AG08396 (cell line): ENCODE data around the gene SSX2IP.
"Not testable (repeated sequence)": the region's sequence is repeated elsewhere in the genome, so short reads cannot be mapped to it uniquely, and the experiment has no call there.

ENCODE experiments used
- DNase-seq: peaks from one replicate; pipeline ENCODE4 v3.0.0; 2012; ENCODE audit warnings: low spot score, mixed read lengths

Gene SSX2IP

DNA sequence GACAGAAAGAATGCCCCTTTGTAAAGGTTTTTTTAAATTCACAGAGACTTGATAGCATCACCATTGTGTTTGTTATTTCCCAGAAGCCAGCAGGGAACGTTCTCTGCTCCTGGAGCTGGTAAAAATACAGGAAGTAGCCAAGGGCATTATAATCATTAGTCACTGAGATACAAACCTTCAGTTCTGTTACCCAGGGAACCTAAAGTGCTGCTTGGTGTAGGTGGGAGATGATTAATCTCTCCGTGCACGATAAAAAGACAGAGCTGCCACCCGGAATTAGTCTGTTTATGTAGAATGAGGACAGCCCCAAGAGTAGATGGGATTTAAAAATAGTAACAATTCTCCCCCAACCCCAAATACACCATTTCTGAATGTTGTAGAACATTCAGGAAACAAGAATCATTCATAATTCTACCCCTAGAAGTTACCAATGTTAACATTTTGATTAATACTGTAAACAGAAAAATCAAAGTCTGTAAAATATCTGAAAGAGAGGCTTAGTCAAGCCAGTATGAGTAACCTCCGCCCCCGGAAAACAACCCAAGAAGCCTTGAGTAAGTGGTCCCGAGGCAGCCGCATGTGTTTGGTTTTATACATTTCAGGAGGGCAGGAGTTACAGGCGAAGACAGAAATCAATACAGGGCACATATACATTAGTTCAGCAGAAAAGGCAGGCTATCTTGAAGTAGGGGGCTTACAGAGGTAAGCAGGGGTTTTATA is 70.7 kb downstream of the SSX2IP start:
- DNase-seq: peak; percentile 78

DNA sequence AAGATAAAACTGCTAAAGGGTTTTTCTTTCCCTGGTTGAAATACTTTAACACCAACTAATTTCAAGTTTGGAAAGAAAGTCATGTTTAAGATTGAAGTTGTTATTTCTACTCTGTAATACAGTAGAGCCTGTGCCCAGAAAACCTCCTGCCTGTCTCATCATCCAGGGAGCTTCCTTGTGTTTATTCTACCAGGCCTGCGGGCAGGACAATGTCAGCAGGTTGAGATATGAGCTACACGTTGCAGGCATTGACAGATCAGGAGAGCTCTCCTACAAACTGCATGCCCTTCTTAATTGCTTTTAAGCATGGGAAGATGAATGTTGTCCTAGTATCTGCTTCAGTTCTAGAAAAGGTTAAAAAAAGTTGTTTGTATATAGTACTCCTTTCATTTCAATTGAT is 72.9 kb downstream of the SSX2IP start:
- no peak for DNase-seq

DNA sequence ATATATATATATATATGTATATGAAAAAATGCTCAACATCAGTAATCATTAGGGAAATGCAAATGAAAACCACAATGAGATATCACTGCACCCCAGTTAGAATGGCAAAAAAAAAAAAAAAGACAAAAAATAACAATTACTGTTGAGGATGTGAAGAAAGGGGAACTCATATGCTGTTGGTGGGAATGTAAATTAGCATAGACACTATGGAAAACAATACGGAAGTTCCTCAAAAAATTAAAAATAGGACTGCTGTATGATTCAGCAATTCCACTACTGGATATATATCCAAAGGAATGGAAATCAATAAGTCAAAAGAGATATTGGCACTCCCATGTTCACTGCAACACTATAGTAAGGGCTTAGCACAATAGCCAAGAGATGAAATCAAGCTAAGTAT is 74.5 kb downstream of the SSX2IP start:
- DNase-seq: no peak

DNA sequence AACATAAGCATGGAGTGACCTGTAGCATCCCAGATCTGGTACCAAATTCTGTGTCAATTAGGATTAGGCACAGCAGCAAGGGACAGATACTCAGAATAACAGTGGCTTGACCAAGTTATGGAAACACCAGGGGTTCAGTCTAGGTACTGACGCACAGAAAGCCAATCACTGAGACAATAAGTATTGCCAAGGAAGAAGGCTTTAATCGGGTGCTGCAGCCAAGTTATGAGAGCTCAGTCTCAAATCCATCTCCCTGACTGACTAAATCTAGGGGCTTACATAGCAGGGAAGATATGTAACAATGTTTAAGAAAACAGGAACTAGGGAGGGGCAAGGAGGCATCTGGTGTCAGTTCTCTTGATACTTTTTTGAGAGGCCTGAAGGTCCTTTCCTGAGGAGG is 76.4 kb downstream of the SSX2IP start:
- no peak for DNase-seq

DNA sequence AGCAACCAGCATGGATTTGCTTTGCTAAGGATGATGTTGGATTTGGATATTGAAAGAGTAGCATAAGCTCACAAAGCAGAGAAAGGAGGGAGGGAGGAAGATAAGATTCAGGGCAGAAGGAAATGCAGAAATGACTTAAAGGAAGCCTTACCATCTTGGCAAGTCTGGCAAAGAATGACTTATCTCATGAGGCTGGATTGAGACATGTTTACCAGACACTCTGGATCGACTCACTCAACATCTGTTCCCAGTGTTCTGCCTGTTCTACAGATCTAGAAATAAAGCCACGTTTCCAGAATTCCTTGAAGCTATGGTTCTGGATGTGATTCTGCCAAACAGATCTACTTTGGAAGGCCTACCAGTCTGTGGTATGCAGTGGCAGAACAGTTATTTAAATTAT is 77.2 kb downstream of the SSX2IP start:
- DNase-seq: no peak

DNA sequence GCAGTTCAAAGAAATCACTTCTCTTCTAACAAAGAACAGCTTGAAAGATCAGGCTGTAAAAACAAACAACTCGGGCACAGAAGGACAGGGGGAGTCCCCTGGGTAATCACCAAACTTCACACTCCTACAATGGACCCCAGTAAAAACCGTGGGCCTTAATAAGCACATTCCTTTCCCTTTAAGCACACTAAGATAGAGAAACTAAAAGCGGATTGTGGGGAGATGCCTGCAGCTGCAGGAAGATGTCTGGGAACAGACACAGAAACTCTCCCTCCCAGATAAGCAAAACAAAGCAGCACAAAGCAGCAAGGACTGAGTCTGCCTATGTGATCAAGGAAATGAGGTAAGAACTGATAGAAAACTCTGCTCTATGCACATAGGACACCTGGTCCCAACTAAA is 78.5 kb downstream of the SSX2IP start:
- no peak for DNase-seq

DNA sequence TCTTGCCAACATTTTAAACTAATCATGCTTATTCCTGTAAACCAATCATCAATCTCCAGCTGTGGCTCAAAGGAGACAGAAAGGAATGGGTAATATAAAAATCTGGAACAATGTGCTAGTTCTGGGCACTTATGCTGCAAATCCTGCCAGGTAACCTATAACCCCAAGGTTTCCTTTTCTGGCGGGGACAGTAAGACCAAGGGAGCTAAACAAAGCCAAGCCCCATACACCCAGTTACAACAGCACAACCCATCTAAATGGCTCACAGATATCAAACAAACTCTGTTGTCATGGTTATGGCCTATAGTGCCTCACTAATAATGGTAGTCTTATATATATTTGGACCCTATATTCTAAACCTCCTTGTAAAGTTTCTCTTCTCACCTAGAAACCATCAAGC is 79.2 kb downstream of the SSX2IP start:
- DNase-seq: no peak

DNA sequence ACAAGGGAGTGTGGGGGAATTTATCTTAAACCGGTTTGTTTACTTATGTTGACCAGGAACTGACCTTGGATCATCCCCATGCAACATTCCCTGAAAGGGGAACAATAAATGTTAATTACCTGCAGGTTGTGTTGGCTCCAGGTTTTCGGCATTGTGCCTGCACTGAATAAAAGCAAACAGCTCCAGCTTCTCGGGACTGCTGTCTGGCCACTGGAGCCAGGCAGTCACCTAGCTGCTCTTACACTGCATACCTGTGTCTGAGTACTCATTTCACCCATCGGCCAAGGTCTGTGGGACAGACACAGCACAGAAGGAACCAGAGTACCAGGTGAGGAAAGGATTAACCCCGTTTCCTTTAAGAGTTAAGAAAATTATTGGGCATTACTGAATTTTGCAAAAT is 83.3 kb downstream of the SSX2IP start:
- DNase-seq: no peak

DNA sequence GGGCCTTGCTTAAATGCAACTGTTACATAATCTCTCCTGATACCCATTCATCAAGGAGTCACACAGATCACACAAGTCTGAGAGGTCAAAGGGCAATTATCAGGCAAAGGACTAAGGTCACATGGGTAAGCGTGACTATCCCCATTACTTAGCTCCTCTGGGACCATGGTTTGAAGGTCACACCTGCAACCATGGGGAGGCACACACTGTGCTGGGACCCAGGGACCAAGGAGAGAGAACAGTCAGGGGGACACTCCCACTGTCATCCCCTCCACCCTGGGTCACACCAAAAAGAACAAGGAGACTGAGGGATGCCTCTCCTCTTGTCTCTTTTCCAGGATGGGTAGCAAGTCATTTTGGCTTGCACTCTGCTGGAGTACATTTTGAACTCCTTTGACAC is 85.1 kb downstream of the SSX2IP start:
- no peak for DNase-seq

DNA sequence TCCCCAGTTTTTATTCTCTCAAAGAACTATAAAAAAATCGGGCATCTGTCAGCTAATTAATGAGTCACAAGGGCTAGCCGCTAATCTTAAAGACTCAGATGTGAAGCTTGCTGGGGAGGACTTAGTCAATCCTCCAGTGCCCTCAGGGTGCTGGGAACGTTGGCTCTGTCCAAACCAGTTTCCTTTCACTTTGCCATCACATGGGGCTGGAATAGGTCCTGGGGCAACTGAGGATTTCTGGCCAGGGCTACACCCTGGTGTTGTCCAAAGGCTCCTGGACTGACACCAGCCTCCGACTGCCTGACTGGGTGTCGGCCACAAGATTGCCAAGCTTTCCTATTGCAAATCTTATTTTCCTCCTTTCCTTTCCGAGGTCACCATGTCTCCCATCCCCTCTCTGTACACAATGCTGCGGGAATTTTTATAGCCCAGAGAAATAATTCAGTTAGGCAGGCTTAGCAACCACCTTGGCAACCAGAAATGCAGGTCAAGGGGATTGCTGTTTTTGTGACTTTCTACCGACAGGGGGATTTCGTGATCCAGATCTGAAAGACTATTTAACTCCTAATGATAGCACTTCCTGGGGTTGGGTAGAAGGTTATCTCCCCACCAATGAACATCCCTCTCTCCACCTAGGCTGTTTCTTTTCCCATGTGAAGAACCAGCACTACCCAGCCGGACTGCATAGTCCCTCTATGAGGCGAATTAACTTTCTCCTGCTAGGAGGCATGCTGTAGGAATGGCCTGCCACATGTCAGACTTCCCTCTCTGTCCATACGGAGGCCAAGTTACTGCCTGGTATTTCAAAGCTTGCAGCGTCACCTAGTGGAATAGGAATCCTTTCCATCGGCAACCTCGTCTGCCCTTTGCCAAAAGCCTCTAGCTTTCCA is 86.1 kb downstream of the SSX2IP start:
- peak; percentile 55 for DNase-seq

DNA sequence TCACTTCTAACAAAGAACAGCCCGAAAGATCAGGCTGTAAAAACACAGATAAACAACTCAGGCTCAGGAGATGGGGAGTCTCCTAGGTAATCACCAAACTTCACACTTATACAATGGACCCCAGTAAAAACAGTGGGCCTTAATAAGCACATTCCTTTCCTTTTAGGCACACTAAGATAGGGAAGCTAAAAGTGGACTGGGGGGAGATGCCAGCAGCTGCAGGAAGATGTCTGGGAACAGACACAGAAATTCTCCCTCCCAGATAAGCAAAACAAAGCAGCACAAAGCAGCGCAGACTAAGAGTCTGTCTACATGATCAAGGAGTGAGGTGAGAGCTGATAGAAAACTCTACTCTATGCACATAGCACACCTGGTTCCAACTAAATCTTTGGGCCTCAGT is 87.0 kb downstream of the SSX2IP start:
- no peak for DNase-seq

DNA sequence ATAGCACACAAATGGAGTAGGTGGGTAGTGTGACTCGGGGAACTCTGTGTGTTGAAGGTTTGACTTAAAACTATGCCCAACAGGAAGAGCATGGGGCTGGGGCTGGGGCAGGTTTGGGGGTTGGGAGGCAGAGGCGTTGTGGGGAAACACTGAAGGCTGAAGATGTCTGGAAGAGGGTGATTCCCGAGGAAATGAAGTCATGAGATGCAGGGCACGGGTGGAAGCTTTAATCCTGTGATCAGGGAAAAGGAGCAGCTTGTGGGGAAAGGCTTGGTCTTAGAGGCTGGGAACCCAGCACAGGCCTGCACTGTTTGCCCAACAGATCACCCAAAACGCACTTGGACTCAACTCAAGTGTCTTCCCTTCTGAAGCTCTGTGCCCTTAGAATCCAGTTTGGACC is 89.5 kb downstream of the SSX2IP start:
- DNase-seq: no peak

DNA sequence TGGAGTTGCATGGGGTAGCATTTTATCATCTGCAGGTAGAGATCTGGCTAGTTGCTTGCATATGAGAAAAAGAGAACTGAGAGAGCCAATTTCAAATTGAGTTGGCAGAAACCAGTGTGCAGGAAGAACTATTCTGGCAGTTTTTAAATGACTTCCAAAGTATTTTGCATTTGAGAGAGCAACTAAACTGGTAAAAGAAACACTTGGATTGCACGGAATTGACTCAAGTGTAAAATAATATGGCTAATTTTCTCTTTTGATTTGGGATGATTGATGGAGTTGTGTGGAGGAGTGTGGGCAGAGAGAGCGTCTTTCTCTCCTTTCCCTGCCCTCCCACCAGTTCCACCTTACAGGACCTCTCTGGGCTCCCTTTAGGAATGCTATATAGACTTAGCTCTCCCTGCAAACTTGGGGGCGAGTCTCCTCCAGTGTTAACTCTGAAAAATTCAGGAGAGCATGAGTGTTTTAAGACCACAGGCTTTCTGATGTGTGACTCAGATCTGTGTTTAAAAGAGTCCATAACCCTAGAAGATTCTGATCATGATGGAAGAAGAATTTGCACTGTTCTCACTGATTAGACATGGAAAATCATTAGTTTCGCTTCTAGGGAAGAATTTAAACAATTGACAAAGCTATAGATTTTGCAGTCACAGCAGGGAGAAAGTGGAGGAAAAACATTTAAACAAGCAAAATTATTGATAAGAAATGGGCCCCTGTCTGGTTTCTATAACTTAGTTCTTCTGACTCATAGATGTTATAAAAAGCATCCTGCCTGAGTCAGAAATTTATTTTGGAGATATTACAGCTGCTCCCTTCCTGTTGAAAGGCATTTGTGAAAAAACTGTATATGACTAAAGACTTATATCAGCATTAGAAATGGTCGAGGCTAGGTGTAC is 91.2 kb downstream of the SSX2IP start:
- peak; percentile 37 for DNase-seq

DNA sequence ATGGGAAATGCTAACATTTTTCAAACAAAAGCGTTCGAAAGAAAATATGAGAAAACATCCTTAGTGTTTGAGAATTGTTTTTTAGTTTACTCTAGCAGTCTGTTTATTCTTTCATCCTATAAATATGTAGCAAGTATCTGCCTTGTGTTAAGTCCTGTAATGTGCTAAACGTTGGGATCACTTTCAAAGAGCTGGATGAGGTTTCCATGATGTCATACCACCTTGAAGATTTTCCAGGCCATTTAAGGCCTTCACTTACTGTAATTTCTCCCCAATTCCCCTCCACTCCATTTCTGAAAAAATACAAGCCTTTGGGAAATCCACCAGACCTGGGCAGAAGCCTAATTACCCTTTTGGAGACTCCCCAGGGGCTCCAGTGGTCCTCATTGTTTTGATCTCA is 91.8 kb downstream of the SSX2IP start:
- no peak for DNase-seq

DNA sequence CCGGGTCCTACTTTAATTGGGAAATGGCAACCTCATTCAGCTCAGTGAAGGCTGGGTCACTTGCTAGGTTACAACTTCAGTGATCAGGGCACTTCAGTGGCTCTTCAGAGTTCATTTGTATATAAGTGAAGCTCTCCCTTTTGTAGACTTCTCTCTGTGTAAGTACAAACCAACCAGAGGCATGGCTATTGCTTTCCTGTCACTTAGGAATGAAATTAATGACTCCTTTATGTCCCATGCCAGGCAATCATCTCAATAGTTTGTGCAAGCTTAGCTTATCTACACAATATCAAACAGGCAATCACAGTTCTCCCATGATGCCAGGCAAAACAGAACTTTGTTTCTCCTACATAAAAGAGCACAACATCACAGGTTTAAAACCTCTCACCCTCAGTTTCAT is 93.2 kb downstream of the SSX2IP start:
- DNase-seq: no peak

DNA sequence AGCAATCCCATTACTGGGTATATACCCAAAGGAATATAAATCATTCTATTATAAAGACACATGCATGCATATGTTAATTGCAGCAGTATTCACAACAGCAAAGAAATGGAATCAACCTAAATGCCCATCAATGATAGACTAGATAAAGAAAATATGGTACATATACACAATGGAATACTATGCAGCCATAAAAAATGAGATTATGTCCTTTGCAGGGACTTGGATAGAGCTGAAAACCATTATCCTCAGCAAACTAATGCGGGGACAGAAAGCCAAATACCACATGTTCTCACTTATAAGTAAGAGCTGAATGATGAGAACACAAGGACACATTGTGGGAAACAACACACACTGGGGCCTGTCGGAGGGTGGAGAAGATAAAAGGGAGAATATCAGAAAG is 95.3 kb downstream of the SSX2IP start:
- DNase-seq: not testable (repeated sequence)
